GM12801 (cell line): ENCODE results near the gene ETS1.

Source experiments
- TF ChIP-seq, protein P1 (sequence below): IDR thresholded peaks from one replicate; pipeline ENCODE4 v1.5.1; 2011; ENCODE audit warnings: control low read depth; ENCODE audit not compliant: insufficient read length; ENCODE audit errors: extremely low read depth

Gene ETS1

DNA sequence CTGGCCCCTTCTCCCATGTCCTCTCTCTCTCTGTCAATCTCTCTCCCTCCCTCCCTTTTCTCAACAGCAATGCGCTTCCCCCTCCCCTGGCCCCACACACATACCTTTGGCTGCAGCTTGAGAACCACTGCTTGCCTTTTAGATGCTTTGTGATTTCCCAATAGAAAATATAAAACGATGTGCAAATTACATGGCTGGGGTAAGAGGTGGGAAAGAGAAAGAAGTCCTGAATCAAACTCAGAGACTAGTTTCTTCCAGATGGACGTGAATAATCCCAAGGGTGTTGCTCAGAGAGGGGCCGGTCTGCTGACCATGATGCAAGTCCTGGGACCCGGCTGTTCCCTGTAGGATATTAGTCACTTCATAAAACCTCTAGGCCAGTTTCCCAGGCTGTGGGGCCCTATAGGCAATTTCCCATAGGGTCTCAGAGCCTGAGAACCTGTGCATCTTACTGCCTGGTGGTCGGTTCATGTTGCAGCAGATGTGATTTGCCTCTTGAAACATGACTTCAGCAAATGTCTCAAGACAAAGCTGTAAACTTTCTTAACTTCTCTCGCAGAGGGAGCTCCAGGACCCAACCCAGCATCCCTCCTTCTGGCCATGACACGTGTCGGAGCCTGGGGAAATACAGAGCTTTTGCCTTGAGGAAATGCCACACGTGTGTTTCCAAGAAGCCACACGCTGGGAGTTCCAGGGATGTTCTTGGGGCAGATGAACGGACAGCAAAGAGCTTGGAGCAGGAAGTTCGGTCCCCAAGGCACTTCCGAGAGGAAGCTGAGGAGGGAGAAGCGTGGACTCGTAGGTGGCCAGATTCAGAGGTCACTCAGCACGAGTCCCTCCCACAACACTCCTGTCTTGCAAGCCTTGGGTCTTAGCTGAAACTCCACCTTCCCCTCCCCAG, 34.5 kb upstream of the ETS1 start:
- TF ChIP-seq, protein P1, sequence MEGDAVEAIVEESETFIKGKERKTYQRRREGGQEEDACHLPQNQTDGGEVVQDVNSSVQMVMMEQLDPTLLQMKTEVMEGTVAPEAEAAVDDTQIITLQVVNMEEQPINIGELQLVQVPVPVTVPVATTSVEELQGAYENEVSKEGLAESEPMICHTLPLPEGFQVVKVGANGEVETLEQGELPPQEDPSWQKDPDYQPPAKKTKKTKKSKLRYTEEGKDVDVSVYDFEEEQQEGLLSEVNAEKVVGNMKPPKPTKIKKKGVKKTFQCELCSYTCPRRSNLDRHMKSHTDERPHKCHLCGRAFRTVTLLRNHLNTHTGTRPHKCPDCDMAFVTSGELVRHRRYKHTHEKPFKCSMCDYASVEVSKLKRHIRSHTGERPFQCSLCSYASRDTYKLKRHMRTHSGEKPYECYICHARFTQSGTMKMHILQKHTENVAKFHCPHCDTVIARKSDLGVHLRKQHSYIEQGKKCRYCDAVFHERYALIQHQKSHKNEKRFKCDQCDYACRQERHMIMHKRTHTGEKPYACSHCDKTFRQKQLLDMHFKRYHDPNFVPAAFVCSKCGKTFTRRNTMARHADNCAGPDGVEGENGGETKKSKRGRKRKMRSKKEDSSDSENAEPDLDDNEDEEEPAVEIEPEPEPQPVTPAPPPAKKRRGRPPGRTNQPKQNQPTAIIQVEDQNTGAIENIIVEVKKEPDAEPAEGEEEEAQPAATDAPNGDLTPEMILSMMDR: no peak

DNA sequence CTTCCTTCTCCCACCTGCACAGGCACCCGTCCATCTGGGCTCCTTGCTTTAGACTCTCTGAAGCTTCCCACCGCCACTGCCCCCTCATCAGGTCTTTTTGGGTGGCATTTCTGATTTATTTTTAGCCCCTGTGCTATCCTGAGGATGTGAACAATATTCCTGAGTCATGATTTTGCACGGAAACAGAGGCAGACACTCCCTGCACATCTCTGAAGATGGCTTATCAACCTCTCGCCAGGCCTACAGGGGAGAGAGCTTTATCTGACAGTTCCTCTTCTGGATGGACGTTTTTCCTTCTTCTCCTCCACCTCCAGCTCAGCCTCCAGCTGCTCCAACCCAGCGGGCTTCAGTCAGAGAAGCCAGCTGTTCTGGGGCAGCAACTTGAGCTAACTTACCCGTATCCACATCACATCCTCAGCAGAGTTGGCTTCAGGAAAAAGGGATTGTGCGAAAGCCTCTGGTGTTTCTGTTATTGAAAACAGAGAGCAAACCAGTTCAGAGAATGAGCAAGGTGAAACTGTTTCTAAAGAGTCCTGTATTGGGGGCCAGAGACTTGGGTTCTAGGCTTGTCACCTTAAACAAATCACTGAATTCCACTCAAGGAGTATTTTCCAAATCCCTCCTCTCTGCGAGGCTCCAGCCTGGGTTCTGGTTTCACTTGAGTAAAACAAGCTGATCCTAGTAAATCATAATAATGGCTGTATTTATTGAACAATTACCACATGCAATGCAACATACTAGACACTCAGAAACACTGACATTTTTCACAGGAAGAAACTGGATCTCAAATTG, 33.1 kb upstream of the ETS1 start:
- TF ChIP-seq, protein P1: no peak

DNA sequence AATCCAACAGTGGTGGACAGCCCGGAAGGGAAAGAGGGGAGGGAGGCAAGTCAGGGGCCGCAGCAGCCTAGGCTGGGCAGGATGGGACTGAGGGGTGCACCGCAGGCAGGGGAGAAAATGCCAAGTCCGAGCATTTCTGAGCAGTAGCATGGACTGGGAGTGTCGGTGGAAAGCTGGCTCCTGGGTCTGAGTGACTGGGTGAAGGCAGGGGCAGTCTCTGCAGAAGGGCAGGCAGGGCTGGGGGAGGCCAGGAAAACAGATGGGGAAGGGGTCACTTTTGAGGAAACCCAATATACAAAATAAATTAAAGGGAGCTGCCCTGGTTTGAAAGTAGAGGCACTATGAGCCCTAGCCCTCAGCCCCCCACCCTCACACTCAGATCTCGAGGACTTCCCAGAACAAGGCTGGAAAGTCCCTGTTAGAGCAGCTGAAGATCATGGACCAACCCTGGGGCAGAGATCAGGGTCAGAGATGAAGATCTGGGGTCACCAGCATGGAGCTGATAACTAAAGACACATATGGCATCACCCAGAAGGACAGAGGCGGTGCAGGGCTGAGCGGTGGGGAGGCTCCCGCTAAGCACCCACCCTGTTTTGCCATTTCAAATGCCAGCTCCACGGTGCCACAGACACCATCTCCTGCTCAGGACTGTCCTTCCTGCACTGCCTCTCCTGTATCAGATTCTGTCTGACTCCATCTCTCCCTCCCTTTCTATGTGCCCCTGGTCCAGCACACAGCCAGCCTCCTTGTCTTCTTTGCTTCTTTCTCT, 32.4 kb upstream of the ETS1 start:
- TF ChIP-seq, protein P1: no peak

DNA sequence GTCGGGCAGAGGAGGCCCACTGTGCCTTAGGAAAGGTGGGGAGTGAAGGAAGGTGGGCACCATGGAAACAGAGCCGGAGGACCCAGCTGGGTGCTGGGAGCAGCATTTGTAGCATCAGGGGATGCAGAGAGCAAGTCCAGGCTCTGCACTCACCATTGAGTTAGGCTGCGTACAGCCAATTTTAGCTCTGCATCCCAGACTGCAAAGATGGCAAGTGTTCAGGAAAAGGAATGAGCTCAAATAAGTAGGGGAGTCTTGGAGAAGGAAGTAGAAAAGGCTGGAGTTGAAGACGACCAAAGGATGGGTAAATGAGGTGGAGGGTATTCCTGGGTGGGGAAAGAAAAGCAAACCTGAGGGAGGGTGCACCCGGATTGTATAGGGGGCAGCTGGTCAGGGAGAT, 31.6 kb upstream of the ETS1 start:
- TF ChIP-seq, protein P1: no peak

DNA sequence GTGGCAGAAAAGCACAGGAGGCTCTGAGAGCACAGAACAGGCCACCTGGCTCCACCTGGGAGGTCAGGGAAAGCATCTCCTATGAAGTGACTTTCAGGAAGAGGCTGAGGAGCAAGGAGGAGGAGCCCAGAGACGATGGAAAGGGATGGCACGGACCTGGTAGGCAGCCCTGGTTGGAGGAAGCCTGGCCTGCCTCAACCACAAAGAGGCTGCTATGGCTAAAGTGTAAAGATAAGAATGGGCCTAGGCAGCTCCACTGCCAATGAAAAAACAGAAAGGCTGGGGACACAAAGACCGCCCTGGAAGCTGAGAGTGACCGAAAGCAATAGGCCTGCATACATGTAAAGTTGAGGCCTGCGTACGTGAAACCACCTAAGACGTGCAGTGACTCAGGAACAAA, 31.2 kb upstream of the ETS1 start:
- TF ChIP-seq, protein P1: no peak

DNA sequence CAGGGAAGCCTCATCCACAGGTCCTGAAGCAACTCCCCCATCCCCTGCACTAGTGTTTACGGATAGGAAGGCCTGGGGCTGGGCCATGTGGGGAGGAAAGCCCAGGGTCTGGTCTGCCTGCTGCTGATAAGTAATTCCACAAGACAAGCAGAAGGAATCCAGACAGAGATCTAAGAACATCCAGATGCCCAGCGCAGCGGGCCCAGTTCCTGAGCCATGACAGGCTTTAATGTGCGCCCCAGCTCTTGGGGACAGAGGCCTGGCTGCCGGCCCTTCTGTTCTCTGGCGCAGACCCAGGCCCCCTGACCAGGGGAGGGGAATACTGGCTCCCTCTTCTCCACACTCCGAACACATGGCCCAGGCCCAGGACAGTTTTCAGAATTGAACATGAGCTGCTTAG, 28.8 kb upstream of the ETS1 start:
- TF ChIP-seq, protein P1: no peak

DNA sequence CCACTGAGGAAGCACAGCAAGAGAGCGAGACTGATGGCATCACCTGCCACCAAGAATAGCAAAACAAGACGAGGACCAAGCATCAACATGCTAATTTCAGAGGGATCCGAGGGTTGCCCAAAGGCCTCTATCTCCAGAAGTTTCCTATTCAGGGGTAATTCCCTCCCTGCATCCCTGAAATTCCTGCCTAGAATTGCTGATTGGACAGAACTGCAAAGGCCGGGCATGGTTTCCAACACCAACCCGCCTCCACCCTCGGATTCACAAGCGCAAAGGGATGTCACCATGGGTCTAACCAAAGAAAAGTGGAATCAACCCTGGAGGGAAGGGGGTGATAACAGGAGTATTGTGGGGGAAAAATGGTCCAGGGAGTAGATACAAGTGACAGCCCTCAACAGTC, 28.3 kb upstream of the ETS1 start:
- TF ChIP-seq, protein P1: no peak
